ENCODE data around the gene PPP4C. TPM values are rescaled to one million over a fixed set of nuclear protein-coding genes. Genes with fewer than 3 reads are reported as not detected.
A peak's percentile ranks its signal among the peaks of the same experiment; 100 is the strongest.

The PPP4C gene
- total and polyA plus RNA-seq, 11 donors: 29.9 to 89.0 (median 43.5) TPM

DNA sequence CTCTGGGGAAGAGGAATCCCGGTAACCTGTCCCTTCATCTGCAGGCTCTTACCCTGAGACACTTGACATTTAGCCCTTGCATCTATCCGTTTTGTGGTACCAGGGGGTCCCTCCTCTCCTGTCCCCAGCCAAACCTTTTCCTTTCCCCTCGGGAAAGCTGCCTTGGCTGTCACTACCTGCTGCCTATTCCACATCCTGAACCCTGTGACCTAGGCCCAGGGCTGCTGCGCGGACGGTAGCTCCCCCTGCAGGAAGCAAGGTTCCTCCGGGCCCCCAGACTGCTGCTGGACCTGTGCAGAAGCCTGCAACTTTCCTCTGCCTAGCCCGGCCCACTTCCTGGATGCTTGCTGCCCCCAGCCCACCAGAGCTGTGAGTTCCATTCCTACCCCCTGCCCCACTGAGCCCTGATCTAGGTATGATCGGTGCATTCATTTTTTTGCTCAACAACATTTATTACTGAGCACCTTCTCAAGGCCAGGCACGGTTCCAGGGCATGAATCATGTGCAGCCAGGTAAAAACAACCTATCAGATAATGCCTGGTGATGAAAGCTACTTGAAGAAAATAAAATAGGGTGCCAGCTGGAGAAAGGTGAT is 20.7 kb upstream of the PPP4C start:
- Histone ChIP-seq H3K9me3 (no peaks in the 10 kb centered on the region), H3K27me3 (no peaks in the 10 kb centered on the region), H3K4me3 (no peak overlapping the region), H3K27ac (no peak overlapping the region), H3K4me1 (peaks cover 0 to 27% (median 11%) of the 10 kb centered on the region in 12 donors), H3K36me3 (no peaks in the 10 kb centered on the region)
- 43 to 50% (median 47%) methylated on average over 8 to 10 of the region's 10 CpGs for WGBS, 4 donors
- intact Hi-C loops (cut with DNase I): loop anchor here in 1 of 10 donors (5.0 kb wide), 1 partner anchor 53 kb away; no protein-coding TSS in a partner anchor
- DNase-seq (no peak), ATAC-seq (peak in 1 of 4 donors; percentile 14)
- TF ChIP-seq, protein P1, sequence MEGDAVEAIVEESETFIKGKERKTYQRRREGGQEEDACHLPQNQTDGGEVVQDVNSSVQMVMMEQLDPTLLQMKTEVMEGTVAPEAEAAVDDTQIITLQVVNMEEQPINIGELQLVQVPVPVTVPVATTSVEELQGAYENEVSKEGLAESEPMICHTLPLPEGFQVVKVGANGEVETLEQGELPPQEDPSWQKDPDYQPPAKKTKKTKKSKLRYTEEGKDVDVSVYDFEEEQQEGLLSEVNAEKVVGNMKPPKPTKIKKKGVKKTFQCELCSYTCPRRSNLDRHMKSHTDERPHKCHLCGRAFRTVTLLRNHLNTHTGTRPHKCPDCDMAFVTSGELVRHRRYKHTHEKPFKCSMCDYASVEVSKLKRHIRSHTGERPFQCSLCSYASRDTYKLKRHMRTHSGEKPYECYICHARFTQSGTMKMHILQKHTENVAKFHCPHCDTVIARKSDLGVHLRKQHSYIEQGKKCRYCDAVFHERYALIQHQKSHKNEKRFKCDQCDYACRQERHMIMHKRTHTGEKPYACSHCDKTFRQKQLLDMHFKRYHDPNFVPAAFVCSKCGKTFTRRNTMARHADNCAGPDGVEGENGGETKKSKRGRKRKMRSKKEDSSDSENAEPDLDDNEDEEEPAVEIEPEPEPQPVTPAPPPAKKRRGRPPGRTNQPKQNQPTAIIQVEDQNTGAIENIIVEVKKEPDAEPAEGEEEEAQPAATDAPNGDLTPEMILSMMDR (IDR thresholded peaks at IDR 0.05): peak in 4 of 12 donors; percentile 18 to 33 (median 27)
- no peak for TF ChIP-seq POLR2A (IDR thresholded peaks at IDR 0.05)

GRCh38 chr16:30060346-30060745 is 15.4 kb upstream of the PPP4C start:
- H3K4me1 ChIP-seq: peaks cover 0 to 24% (median 18%) of the 10 kb centered on the region in 12 donors
- H3K9me3 ChIP-seq: no peaks in the 10 kb centered on the region
- DNase-seq: no peak
- peak overlapping the region in 1 of 12 donors; percentile 40 for H3K27ac ChIP-seq
- TF ChIP-seq, protein P1 (IDR thresholded peaks at IDR 0.05): no peak
- no peak for TF ChIP-seq POLR2A (IDR thresholded peaks at IDR 0.05)
- no peak overlapping the region for H3K4me3 ChIP-seq
- H3K36me3 ChIP-seq: no peaks in the 10 kb centered on the region
- H3K27me3 ChIP-seq: no peaks in the 10 kb centered on the region
- intact Hi-C loops (cut with DNase I): loop anchor here in 4 of 10 donors (5.0 to 10.0 kb wide), 5 partner anchors 62 to 464 kb away; partner anchors contain the start of genes MAPK3 (in 2 of the 4), HIRIP3 (in 1 of the 4), INO80E (in 1 of the 4) and ZNF768 (in 1 of the 4)
- WGBS, 4 donors: 78 to 82% (median 80%) methylated on average over 4 of the region's 4 CpGs
- ATAC-seq: no peak

- ATAC-seq (no peak), DNase-seq (peak in 3 of 5 donors; percentile 62 to 77 (median 71))
- Histone ChIP-seq H3K27me3 (no peaks in the 10 kb centered on the region), H3K4me3 (no peak overlapping the region), H3K9me3 (no peaks in the 10 kb centered on the region), H3K27ac (peak overlapping the region in 1 of 12 donors; percentile 40), H3K36me3 (no peaks in the 10 kb centered on the region), H3K4me1 (peaks cover 0 to 24% (median 18%) of the 10 kb centered on the region in 12 donors)
- intact Hi-C loops (cut with DNase I): loop anchor here in 4 of 10 donors (5.0 to 10.0 kb wide), 5 partner anchors 61 to 464 kb away; partner anchors contain the start of genes MAPK3 (in 2 of the 4), HIRIP3 (in 1 of the 4), INO80E (in 1 of the 4) and ZNF768 (in 1 of the 4)
- WGBS, 4 donors: 47 to 63% (median 54%) methylated on average over 2 of the region's 2 CpGs
- TF ChIP-seq, protein P1 (IDR thresholded peaks at IDR 0.05): no peak
- TF ChIP-seq POLR2A (IDR thresholded peaks at IDR 0.05): no peak
Measured at GRCh38 chr16:30060836-30061554, 14.8 kb upstream of the PPP4C start.
